ENCODE results near the gene SUMO4. TPM values are rescaled to one million over a fixed set of nuclear protein-coding genes. Genes with fewer than 3 reads are reported as not detected.

The SUMO4 gene
- total RNA-seq, 1 experiment from 2014 or later, result 0.38 TPM

- no peak for DNase-seq (ENCODE audit: low spot score)
These were observed 10.4 kb upstream of the SUMO4 start for GRCh38 chr6:149389509-149390297.

GRCh38 chr6:149392093-149392492 lies 8.0 kb upstream of the SUMO4 start:
- no peak for DNase-seq (ENCODE audit: low spot score)

GRCh38 chr6:149392535-149392934 lies 7.5 kb upstream of the SUMO4 start:
- DNase-seq (ENCODE audit: low spot score), result no peak

- DNase-seq (ENCODE audit: low spot score), result no peak
These were observed 6.9 kb upstream of the SUMO4 start for GRCh38 chr6:149393002-149393679.

GRCh38 chr6:149395185-149395584 lies 4.9 kb upstream of the SUMO4 start:
- no peak for DNase-seq (ENCODE audit: low spot score)

GRCh38 chr6:149397384-149397783 lies 2.7 kb upstream of the SUMO4 start:
- no peak for DNase-seq (ENCODE audit: low spot score)

GRCh38 chr6:149403534-149403933 lies 3.5 kb downstream of the SUMO4 start:
- DNase-seq (ENCODE audit: low spot score), result no peak

- DNase-seq (ENCODE audit: low spot score), result no peak
These were observed 6.0 kb downstream of the SUMO4 start for GRCh38 chr6:149405823-149406765.

GRCh38 chr6:149409617-149410016 lies 9.6 kb downstream of the SUMO4 start:
- DNase-seq (ENCODE audit: low spot score), result no peak

GRCh38 chr6:149410557-149410956 lies 10.5 kb downstream of the SUMO4 start:
- DNase-seq (ENCODE audit: low spot score), result no peak

GRCh38 chr6:149414009-149414408 lies 13.9 kb downstream of the SUMO4 start:
- DNase-seq (ENCODE audit: low spot score), result no peak

GRCh38 chr6:149414821-149415220 lies 14.8 kb downstream of the SUMO4 start:
- DNase-seq (ENCODE audit: low spot score), result no peak

- DNase-seq (ENCODE audit: low spot score), result no peak
These were observed 19.8 kb downstream of the SUMO4 start for GRCh38 chr6:149419696-149420404.

GRCh38 chr6:149421132-149421531 lies 21.1 kb downstream of the SUMO4 start:
- DNase-seq (ENCODE audit: low spot score), result no peak

- DNase-seq (ENCODE audit: low spot score), result no peak
These were observed 22.5 kb downstream of the SUMO4 start for GRCh38 chr6:149422581-149422980.

GRCh38 chr6:149423964-149424440 lies 23.9 kb downstream of the SUMO4 start:
- no peak for DNase-seq (ENCODE audit: low spot score)

GRCh38 chr6:149425224-149425623 lies 25.2 kb downstream of the SUMO4 start:
- DNase-seq (ENCODE audit: low spot score), result no peak

- DNase-seq (ENCODE audit: low spot score), result no peak
These were observed 25.7 kb downstream of the SUMO4 start for GRCh38 chr6:149425754-149426153.

GRCh38 chr6:149428606-149429005 lies 28.5 kb downstream of the SUMO4 start:
- no peak for DNase-seq (ENCODE audit: low spot score)

- DNase-seq (ENCODE audit: low spot score), result no peak
These were observed 29.6 kb downstream of the SUMO4 start for GRCh38 chr6:149429427-149430360.
